K562 (cell line): ENCODE measurements around the gene COX11.

Experiments
- HOMEZ ChIP-seq: fragments of 250-450 bp; sonication (Bioruptor Pico); IDR thresholded peaks from 2 replicates; pipeline ENCODE4 v1.4.0; 2020; ENCODE audit warnings: mild to moderate bottlenecking, moderate library complexity
- KLF13 ChIP-seq: fragments of 450-650 bp; IDR thresholded peaks from 2 replicates; pipeline ENCODE4 v1.6.1; 2016; ENCODE audit warnings: missing genetic modification characterization, low read depth, mild to moderate bottlenecking, missing compliant biosample characterization, moderate library complexity, borderline replicate concordance
- MTA3 ChIP-seq: fragments of 450-650 bp; formaldehyde crosslinking; IDR thresholded peaks from 2 replicates; pipeline ENCODE4 v1.6.1; 2017; ENCODE audit warnings: mild to moderate bottlenecking, borderline replicate concordance
- MYNN ChIP-seq, 2 experiments: sonication (generic); formaldehyde crosslinking in 1 of 2; IDR thresholded peaks; 2 replicates each; pipeline versions ENCODE4 v1.5.0 to v1.6.1; 2016 to 2020; ENCODE audit warnings: antibody characterized with exemption in 1 of 2, missing genetic modification reagents in 1 of 2
- TCF7L2 ChIP-seq: fragments of 150-350 bp; IDR thresholded peaks from 2 replicates; pipeline ENCODE4 v1.6.1; 2016; ENCODE audit warnings: low read depth, mild to moderate bottlenecking, low read length, moderate library complexity
- U2AF2 ChIP-seq: fragments of 200-400 bp; formaldehyde crosslinking; optimal IDR thresholded peaks from 2 replicates; pipeline ENCODE3; 2017; ENCODE audit warnings: low read depth, mild to moderate bottlenecking, low read length
- TF ChIP-seq, protein P1 (sequence below), 3 experiments: IDR thresholded peaks in 2 of 3; conservative IDR thresholded peaks in 1 of 3; 2 replicates each; pipeline ENCODE4 v1.5.1; 2011 to 2012; ENCODE audit warnings: low read length in 3 of 3, mild to moderate bottlenecking in 3 of 3, control low read depth in 2 of 3, improper control_type of control experiment in 1 of 3, inconsistent platforms in 1 of 3, low read depth in 1 of 3, mixed read lengths in 1 of 3, moderate library complexity in 1 of 3; ENCODE audit not compliant: insufficient read depth in 2 of 3
- TF ChIP-seq, protein P2 (sequence below): fragments of 250-450 bp; sonication (Bioruptor Pico); IDR thresholded peaks from 2 replicates; pipeline ENCODE4 v1.5.0; 2021

- no peak for TF ChIP-seq KLF13
- no peak for TF ChIP-seq HOMEZ (CRISPR knock-in tag)
- TF ChIP-seq, protein P1, sequence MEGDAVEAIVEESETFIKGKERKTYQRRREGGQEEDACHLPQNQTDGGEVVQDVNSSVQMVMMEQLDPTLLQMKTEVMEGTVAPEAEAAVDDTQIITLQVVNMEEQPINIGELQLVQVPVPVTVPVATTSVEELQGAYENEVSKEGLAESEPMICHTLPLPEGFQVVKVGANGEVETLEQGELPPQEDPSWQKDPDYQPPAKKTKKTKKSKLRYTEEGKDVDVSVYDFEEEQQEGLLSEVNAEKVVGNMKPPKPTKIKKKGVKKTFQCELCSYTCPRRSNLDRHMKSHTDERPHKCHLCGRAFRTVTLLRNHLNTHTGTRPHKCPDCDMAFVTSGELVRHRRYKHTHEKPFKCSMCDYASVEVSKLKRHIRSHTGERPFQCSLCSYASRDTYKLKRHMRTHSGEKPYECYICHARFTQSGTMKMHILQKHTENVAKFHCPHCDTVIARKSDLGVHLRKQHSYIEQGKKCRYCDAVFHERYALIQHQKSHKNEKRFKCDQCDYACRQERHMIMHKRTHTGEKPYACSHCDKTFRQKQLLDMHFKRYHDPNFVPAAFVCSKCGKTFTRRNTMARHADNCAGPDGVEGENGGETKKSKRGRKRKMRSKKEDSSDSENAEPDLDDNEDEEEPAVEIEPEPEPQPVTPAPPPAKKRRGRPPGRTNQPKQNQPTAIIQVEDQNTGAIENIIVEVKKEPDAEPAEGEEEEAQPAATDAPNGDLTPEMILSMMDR (IDR thresholded peaks at IDR 0.05 in 2 of 3, conservative IDR thresholded peaks at IDR 0.05 in 1 of 3; ENCODE audit: insufficient read depth in 2 of 3, low read depth in 1 of 3, low read length in 3 of 3), result no peak
- no peak for TF ChIP-seq U2AF2
- TF ChIP-seq MTA3, result no peak
- TF ChIP-seq TCF7L2, result no peak
- no peak for TF ChIP-seq MYNN (IDR thresholded peaks at IDR 0.05)
- no peak for TF ChIP-seq MYNN (CRISPR knock-in tag; IDR thresholded peaks at IDR 0.05)
- TF ChIP-seq, protein P2, sequence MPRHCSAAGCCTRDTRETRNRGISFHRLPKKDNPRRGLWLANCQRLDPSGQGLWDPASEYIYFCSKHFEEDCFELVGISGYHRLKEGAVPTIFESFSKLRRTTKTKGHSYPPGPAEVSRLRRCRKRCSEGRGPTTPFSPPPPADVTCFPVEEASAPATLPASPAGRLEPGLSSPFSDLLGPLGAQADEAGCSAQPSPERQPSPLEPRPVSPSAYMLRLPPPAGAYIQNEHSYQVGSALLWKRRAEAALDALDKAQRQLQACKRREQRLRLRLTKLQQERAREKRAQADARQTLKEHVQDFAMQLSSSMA, result no peak
Measured at GRCh38 chr17:54972406-54973138, 4.1 kb upstream of the COX11 start.
